Lower leg skin (tissue), 3 donors: ENCODE measurements around the gene NF1.

ENCODE experiments used
- CTCF ChIP-seq, 3 donors: fragments of 450-650 bp; IDR thresholded peaks; one replicate each; pipeline ENCODE4 v1.5.1; 2016; ENCODE audit warnings: antibody characterized with exemption in 3 of 3, mild to moderate bottlenecking in 3 of 3, moderate library complexity in 2 of 3
- POLR2A ChIP-seq, 2 donors: fragments of 450-650 bp; IDR thresholded peaks; one replicate each; pipeline ENCODE4 v1.6.1; 2016 to 2017; ENCODE audit warnings: antibody characterized with exemption in 2 of 2, mild to moderate bottlenecking in 1 of 2, moderate library complexity in 1 of 2

GRCh38 chr17:31064707-31065106, 30.1 kb upstream of the NF1 start:
- TF ChIP-seq CTCF (IDR thresholded peaks at IDR 0.05) = no peak
- no peak for TF ChIP-seq POLR2A (IDR thresholded peaks at IDR 0.05)
